GM20000 (cell line): ENCODE data around the gene TGFB1I1.

Experiments
- DNase-seq: peaks from one replicate; pipeline ENCODE4 v3.0.0; 2012; ENCODE audit warnings: low spot score
- CTCF ChIP-seq: IDR thresholded peaks from 2 replicates; pipeline ENCODE4 v1.5.1; 2012; ENCODE audit warnings: mild to moderate bottlenecking, control low read depth; ENCODE audit errors: extremely low read depth, missing control alignments

The TGFB1I1 gene

DNA sequence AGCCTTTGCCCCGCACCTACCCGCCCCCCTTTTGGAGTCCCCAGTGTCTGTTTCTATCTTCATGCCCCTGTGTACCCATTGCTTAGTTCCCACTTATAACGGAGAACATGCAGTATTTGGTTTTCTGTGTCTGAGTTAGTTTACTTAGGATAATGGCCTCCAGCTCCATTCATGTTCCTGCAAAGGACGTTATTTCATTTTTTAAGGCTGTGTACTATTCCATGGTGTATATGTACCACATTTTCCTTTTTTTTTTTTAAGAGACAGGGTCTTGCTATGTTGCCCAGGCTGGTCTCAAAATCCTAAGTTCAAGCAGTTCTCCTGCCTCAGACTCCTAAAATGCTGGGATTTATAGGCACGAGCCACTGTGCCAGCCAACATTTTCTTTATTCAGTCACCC, 4.1 kb upstream of the TGFB1I1 start:
- TF ChIP-seq CTCF = no peak
- no peak for DNase-seq

- no peak for TF ChIP-seq CTCF
- no peak for DNase-seq
Observed at GRCh38 chr16:31470615-31471014, 1.3 kb upstream of the TGFB1I1 start.

DNA sequence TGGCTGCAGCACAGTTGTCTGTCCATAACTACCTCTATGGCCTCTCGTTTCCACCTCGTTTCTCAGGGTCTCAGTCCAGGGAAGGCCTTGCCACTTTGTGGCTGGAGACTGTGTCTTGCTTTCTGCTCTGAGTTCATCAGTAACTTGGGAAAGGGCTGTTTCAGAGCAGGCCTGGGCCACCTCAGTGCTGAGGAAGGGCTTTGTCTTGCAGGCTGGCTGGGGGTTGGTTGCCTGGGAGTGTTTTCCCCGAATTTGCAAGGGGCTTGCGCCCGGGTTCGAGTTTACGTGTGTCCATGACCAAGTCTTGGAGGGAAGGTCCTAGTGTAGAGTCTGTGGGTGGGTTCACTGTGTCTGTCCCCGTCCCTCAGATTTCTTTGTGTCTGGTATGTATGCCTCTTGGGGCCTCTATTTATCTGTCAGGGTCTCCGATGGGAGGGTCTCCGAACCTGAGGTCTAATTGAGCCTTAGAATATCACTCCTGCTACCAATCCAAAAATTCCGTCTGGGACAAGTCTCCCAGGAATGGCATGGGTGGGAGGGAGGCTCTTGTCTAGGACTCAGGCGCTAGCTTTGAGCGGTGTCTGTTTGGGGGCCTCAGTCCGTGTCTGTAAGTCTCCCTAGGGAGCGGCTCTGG, 594 bp upstream of the TGFB1I1 start:
- no peak for DNase-seq
- no peak for TF ChIP-seq CTCF

- TF ChIP-seq CTCF = no peak
- DNase-seq = peak; percentile 67
Observed at GRCh38 chr16:31472709-31473203, 804 bp downstream of the TGFB1I1 start.

- no peak for TF ChIP-seq CTCF
- no peak for DNase-seq
Observed at GRCh38 chr16:31473264-31473984, 1.5 kb downstream of the TGFB1I1 start.

DNA sequence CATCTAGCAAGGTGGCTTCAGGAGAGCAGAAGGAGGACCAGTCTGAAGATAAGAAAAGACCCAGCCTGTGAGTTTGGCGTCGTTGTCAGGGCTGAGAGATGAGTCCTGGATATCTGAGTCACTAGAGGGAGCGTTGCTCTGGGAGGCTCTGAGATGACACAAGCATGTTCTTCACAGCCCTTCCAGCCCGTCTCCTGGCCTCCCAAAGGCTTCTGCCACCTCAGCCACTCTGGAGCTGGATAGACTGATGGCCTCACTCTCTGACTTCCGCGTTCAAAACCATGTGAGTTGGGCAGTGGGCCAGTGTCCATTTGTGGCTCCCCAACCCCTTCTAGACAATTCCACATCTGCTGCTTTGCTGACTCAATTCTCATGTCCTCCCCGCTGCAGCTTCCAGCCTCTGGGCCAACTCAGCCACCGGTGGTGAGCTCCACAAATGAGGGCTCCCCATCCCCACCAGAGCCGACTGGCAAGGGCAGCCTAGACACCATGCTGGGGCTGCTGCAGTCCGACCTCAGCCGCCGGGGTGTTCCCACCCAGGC, 2.3 kb downstream of the TGFB1I1 start:
- TF ChIP-seq CTCF = no peak
- no peak for DNase-seq
